ENCODE measurements around the gene TMEM106C. TPM values are rescaled to one million over a fixed set of nuclear protein-coding genes. Genes with fewer than 3 reads are reported as not detected.

TMEM106C gene
- total and polyA plus RNA-seq, 2 experiments from 2014 or later, result 69.4 to 79.8 TPM

DNA sequence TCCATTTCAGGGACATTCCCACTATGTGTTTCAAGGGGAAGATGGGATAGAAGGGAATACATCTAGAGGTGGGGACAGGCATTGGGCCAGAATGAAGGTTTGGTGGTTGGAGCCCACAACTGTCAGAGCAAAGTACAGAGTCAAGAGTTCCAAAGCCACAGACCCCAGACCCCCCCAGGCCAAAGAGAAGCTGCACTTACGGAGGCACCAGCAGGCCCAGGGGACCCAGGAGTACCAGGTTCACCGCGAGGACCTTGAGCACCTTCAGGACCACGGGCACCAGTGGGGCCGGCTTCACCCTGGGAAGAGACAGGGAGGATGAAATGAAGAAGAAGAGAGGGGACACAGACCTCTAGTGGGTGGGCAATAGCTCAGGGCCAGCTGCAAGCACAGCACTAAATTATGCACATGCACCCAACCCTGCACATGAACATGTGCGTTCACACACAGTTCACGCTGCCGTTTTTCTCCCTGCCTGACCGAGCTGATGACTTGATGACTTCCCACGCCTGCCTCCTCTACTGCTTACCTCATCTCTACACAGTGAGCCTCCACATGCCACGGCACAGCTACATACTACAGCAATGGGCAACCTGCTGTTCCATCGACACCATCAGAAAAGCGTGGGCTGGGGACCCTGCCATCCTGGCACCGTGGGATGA, 24.1 kb downstream of the TMEM106C start:
- no peak overlapping the region for H3K4me2 ChIP-seq (ENCODE audit: unreplicated experiment)
- no peaks in the 10 kb centered on the region for H3K36me3 ChIP-seq (ENCODE audit: low read depth)
- H3K9me3 ChIP-seq (ENCODE audit: low read depth), result no peaks in the 10 kb centered on the region
- TF ChIP-seq EZH2 (IDR thresholded peaks at IDR 0.05; ENCODE audit: insufficient read depth, poor library complexity, severe bottlenecking), result no peak
- TF ChIP-seq EZH2phosphoT487 (IDR thresholded peaks at IDR 0.05; ENCODE audit: insufficient read depth, low read depth), result no peak
- no peaks in the 10 kb centered on the region for H3F3A ChIP-seq (ENCODE audit: insufficient read depth)
- in situ Hi-C loops (cut with MboI), result no loop called here
- H3K79me2 ChIP-seq (ENCODE audit: insufficient read depth), result no peaks in the 10 kb centered on the region
- peak overlapping the region; percentile 16; the same call in 1 of the 2 replicates for H3K9ac ChIP-seq
- no peaks in the 10 kb centered on the region for H4K20me1 ChIP-seq (ENCODE audit: insufficient read depth)
- H3K9me2 ChIP-seq (ENCODE audit: insufficient read depth), result no peaks in the 10 kb centered on the region
- WGBS, 2 experiments (ENCODE audit: low coverage in 1 of 2, low lambda C conversion rate in 2 of 2, missing lambda C conversion rate in 2 of 2), result 34 to 36% methylated on average over 14 of the region's 14 CpGs
- H3K4me3 ChIP-seq, result 0 out of 2 replicates have a peak overlapping the region, but pooled peaks have one; percentile 7
- peak; percentile 79 for DNase-seq
- H3K27ac ChIP-seq, result no peak overlapping the region
- H2AFZ ChIP-seq, result no peak overlapping the region
- 0 out of 2 replicates have a peak, but pooled peaks cover 5% of the 10 kb centered on the region for H3K4me1 ChIP-seq (ENCODE audit: insufficient read depth)
- 0 out of 2 replicates have a peak, but pooled peaks cover 9% of the 10 kb centered on the region for H3K27me3 ChIP-seq (replicated peaks; ENCODE audit: insufficient read depth)

DNA sequence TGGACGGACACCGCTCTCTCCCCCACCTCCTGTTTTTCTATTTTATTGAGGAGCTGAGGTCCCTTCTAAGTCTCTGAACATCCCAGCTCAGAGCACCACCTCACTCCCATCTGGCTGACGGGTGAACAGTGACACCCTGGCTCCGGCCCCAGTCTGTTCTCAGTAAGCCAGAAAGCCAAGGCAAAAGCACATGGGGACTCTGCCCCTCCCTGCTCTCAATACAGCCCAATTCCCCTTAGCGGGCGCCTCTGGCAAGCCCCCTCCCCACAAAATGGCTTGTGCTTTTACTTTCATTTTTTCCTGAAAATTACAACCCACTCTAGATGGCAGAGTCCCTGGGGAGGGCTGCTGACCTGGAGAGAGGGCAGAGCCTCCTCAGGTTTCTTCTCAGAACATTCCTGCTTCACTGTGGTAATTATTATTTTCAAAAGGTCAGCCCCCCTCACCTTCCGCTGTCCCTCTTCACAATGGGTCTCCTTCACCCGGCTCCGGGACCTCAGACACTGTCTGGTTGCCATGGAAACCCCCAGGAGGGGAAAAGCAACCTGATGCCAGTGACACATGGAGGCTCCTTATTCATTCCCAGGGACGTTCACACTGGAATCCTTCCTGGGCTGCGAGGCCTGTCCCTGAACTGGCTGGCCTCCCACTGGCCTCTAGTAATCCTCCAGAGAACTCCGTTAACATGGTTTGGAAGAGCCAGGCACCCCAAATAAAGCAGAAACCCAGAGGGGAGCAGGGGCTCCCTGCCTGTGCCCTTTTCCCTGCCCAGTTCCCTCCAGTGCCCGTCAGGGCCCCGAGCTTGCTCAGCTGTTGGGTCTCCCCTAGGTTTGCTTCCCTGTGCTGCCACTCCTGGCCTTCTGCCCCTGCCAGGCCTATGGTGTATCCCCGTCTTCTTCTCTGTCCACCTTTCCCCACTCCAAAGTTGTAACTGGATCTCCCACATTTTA, 25.0 kb downstream of the TMEM106C start:
- H3K79me2 ChIP-seq (ENCODE audit: insufficient read depth), result no peaks in the 10 kb centered on the region
- H4K20me1 ChIP-seq (ENCODE audit: insufficient read depth), result no peaks in the 10 kb centered on the region
- in situ Hi-C loops (cut with MboI), result no loop called here
- peak; percentile 54 for DNase-seq
- H3K9me3 ChIP-seq (ENCODE audit: low read depth), result no peaks in the 10 kb centered on the region
- H3K36me3 ChIP-seq (ENCODE audit: low read depth), result no peaks in the 10 kb centered on the region
- no peaks in the 10 kb centered on the region for H3K9me2 ChIP-seq (ENCODE audit: insufficient read depth)
- 0 out of 2 replicates have a peak overlapping the region, but pooled peaks have one; percentile 7 for H3K4me3 ChIP-seq
- no peaks in the 10 kb centered on the region for H3F3A ChIP-seq (ENCODE audit: insufficient read depth)
- no peak for TF ChIP-seq EZH2phosphoT487 (IDR thresholded peaks at IDR 0.05; ENCODE audit: insufficient read depth, low read depth)
- TF ChIP-seq EZH2 (IDR thresholded peaks at IDR 0.05; ENCODE audit: insufficient read depth, poor library complexity, severe bottlenecking), result no peak
- H3K27ac ChIP-seq, result no peak overlapping the region
- H3K4me1 ChIP-seq (ENCODE audit: insufficient read depth), result 0 out of 2 replicates have a peak, but pooled peaks cover 5% of the 10 kb centered on the region
- H2AFZ ChIP-seq, result no peak overlapping the region
- WGBS, 2 experiments (ENCODE audit: low coverage in 1 of 2, low lambda C conversion rate in 2 of 2, missing lambda C conversion rate in 2 of 2), result 37% methylated on average over 15 of the region's 15 CpGs
- H3K9ac ChIP-seq, result peak overlapping the region; percentile 16; the same call in 1 of the 2 replicates
- 0 out of 2 replicates have a peak, but pooled peaks cover 18% of the 10 kb centered on the region for H3K27me3 ChIP-seq (replicated peaks; ENCODE audit: insufficient read depth)
- H3K4me2 ChIP-seq (ENCODE audit: unreplicated experiment), result no peak overlapping the region

DNA sequence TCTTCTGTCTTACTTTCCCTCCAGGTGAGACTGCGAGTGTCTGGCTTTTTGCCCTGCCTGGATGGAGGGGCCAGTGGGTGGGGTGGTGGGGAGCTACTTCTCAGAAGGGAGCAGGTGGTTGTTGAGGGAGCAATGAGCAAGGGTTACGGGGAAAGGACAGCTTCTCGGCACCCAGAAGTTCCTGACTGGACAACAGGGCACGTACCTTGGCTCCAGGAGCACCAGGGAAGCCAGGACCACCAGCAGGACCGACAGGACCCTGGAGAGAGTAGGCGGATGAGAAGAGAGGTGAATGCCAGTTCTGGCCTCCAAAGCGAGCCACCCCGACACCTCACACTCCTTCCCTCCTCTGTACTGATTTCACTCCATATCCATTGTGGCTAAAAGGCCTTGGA, 25.6 kb downstream of the TMEM106C start:
- TF ChIP-seq EZH2phosphoT487 (IDR thresholded peaks at IDR 0.05; ENCODE audit: insufficient read depth, low read depth) (no peak), EZH2 (IDR thresholded peaks at IDR 0.05; ENCODE audit: insufficient read depth, poor library complexity, severe bottlenecking) (no peak)
- H3K27me3 ChIP-seq (replicated peaks; ENCODE audit: insufficient read depth), result 0 out of 2 replicates have a peak, but pooled peaks cover 22% of the 10 kb centered on the region
- H3K79me2 ChIP-seq (ENCODE audit: insufficient read depth), result no peaks in the 10 kb centered on the region
- DNase-seq, result no peak
- H3K4me3 ChIP-seq, result no peak overlapping the region
- H3K27ac ChIP-seq, result no peak overlapping the region
- no peak overlapping the region for H2AFZ ChIP-seq
- H4K20me1 ChIP-seq (ENCODE audit: insufficient read depth), result no peaks in the 10 kb centered on the region
- in situ Hi-C loops (cut with MboI), result no loop called here
- H3K9me3 ChIP-seq (ENCODE audit: low read depth), result no peaks in the 10 kb centered on the region
- H3K4me2 ChIP-seq (ENCODE audit: unreplicated experiment), result no peak overlapping the region
- H3K4me1 ChIP-seq (ENCODE audit: insufficient read depth), result 0 out of 2 replicates have a peak, but pooled peaks cover 5% of the 10 kb centered on the region
- no peaks in the 10 kb centered on the region for H3K36me3 ChIP-seq (ENCODE audit: low read depth)
- H3F3A ChIP-seq (ENCODE audit: insufficient read depth), result no peaks in the 10 kb centered on the region
- WGBS, 2 experiments (ENCODE audit: low coverage in 1 of 2, low lambda C conversion rate in 2 of 2, missing lambda C conversion rate in 2 of 2), result 79 to 80% methylated on average over 7 to 8 of the region's 8 CpGs
- H3K9me2 ChIP-seq (ENCODE audit: insufficient read depth), result no peaks in the 10 kb centered on the region
- no peak overlapping the region for H3K9ac ChIP-seq

DNA sequence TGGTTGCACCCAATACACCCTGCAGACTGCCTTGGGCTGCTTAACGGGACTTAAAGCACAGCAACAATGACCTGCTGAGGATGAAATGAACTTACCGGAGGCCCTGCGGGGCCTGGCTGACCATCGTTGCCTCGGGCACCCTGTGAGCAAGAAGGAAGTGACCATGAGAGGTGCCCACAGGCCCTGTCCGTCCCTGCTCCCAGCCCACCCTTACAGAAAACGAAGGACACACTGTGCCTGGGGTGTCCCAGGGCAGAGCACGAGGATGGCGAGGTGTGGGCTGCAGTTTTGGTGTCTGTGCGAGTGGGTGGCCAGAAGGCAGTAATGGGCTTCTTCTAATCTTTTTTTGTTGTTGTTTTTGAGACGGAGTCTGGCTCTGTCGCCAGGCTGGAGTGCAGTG, 26.3 kb downstream of the TMEM106C start:
- WGBS, 2 experiments (ENCODE audit: low coverage in 1 of 2, low lambda C conversion rate in 2 of 2, missing lambda C conversion rate in 2 of 2), result 83 to 91% methylated on average over 12 of the region's 12 CpGs
- H2AFZ ChIP-seq, result no peak overlapping the region

More for the DNA sequence above, 26.3 kb downstream of the TMEM106C start:
- TF ChIP-seq EZH2phosphoT487 (IDR thresholded peaks at IDR 0.05; ENCODE audit: insufficient read depth, low read depth) (no peak), EZH2 (IDR thresholded peaks at IDR 0.05; ENCODE audit: insufficient read depth, poor library complexity, severe bottlenecking) (no peak)
- in situ Hi-C loops (cut with MboI), result no loop called here
- Histone ChIP-seq H3K4me1 (ENCODE audit: insufficient read depth) (0 out of 2 replicates have a peak, but pooled peaks cover 5% of the 10 kb centered on the region), H3K4me2 (ENCODE audit: unreplicated experiment) (no peak overlapping the region), H3K4me3 (no peak overlapping the region), H4K20me1 (ENCODE audit: insufficient read depth) (no peaks in the 10 kb centered on the region), H3K9me2 (ENCODE audit: insufficient read depth) (no peaks in the 10 kb centered on the region), H3K27me3 (replicated peaks; ENCODE audit: insufficient read depth) (peaks cover 27% of the 10 kb centered on the region), H3F3A (ENCODE audit: insufficient read depth) (no peaks in the 10 kb centered on the region), H3K9me3 (ENCODE audit: low read depth) (no peaks in the 10 kb centered on the region), H3K9ac (no peak overlapping the region), H3K27ac (no peak overlapping the region), H3K79me2 (ENCODE audit: insufficient read depth) (no peaks in the 10 kb centered on the region), H3K36me3 (ENCODE audit: low read depth) (no peaks in the 10 kb centered on the region)
- no peak for DNase-seq

Data from GM23248 (cell line).